NCI-H187 (cell line): Measurements from ENCODE around the gene ACACA.

ENCODE experiments used
- DNase-seq, 2 experiments: peaks; one replicate each; lab custom pipeline; 2025; lab: John Stamatoyannopoulos, UW

Gene ACACA

GRCh38 chr17:37344519-37344918 is 62.1 kb downstream of the ACACA start:
- no peak for DNase-seq

GRCh38 chr17:37342589-37342988 is 64.0 kb downstream of the ACACA start:
- no peak for DNase-seq

GRCh38 chr17:37340804-37341203 is 65.8 kb downstream of the ACACA start:
- DNase-seq = no peak

- DNase-seq = no peak
Observed at GRCh38 chr17:37339321-37339720, 67.3 kb downstream of the ACACA start.

- DNase-seq = no peak
Observed at GRCh38 chr17:37338847-37339246, 67.8 kb downstream of the ACACA start.

- no peak for DNase-seq
Observed at GRCh38 chr17:37327341-37328090, 79.1 kb downstream of the ACACA start.

- no peak for DNase-seq
Observed at GRCh38 chr17:37322826-37323561, 83.6 kb downstream of the ACACA start.

GRCh38 chr17:37322106-37322505 is 84.5 kb downstream of the ACACA start:
- no peak for DNase-seq

GRCh38 chr17:37318931-37319594 is 87.6 kb downstream of the ACACA start:
- no peak for DNase-seq

GRCh38 chr17:37317867-37318266 is 88.8 kb downstream of the ACACA start:
- DNase-seq = no peak

GRCh38 chr17:37315601-37316000 is 91.0 kb downstream of the ACACA start:
- no peak for DNase-seq

GRCh38 chr17:37312137-37312923 is 94.3 kb downstream of the ACACA start:
- DNase-seq = no peak

- no peak for DNase-seq
Observed at GRCh38 chr17:37310940-37311339, 95.7 kb downstream of the ACACA start.

GRCh38 chr17:37309051-37309450 is 97.6 kb downstream of the ACACA start:
- DNase-seq = no peak

- DNase-seq = no peak
Observed at GRCh38 chr17:37305406-37305905, 101.2 kb downstream of the ACACA start.

- DNase-seq = no peak
Observed at GRCh38 chr17:37301288-37301687, 105.3 kb downstream of the ACACA start.

- no peak for DNase-seq
Observed at GRCh38 chr17:37300683-37301082, 106.0 kb downstream of the ACACA start.

- no peak for DNase-seq
Observed at GRCh38 chr17:37299257-37299980, 107.2 kb downstream of the ACACA start.

GRCh38 chr17:37295888-37296287 is 110.7 kb downstream of the ACACA start:
- DNase-seq = no peak

- no peak for DNase-seq
Observed at GRCh38 chr17:37294888-37295287, 111.7 kb downstream of the ACACA start.

- no peak for DNase-seq
Observed at GRCh38 chr17:37293770-37294169, 112.9 kb downstream of the ACACA start.
